Pancreas (tissue), 10 donors: ENCODE measurements around the gene PCGF2. TPM values are rescaled to one million over a fixed set of nuclear protein-coding genes. Genes with fewer than 3 reads are reported as not detected.

Source experiments
- ATAC-seq, 4 donors: fragments of 200-7000 bp; cut with Tn5 transposase; one replicate each; pipeline versions ENCODE4 v1.8.0 to v1.9.1; 2020; ENCODE audit warnings: mild to moderate bottlenecking in 4 of 4, moderate library complexity in 4 of 4
- DNase-seq, 6 donors: peaks; one replicate each; pipeline ENCODE4 v3.0.0-alpha.2; 2020
- FAIRE-seq: peaks from 2 replicates; lab custom pipeline; 2012; peaks lifted over from hg19 to GRCh38; lab: Jason Lieb, UNC
- H3K27ac ChIP-seq, 4 donors: fragments of 200-600 bp; sonication (generic); 1 replicate in 3 of 4; 2 replicates in 1 of 4; pipeline versions ENCODE4 v1.5.0 to v1.8.0; 2020
- H3K27me3 ChIP-seq, 4 donors: fragments of 200-600 bp; one replicate each; pipeline ENCODE4 v1.8.0; 2021
- H3K36me3 ChIP-seq, 3 donors: fragments of 200-600 bp; sonication (generic) in 1 of 3; one replicate each; pipeline versions ENCODE4 v1.5.0 to v1.8.0; 2020 to 2021
- H3K4me1 ChIP-seq, 3 donors: fragments of 200-600 bp; one replicate each; pipeline ENCODE4 v1.8.0; 2021
- H3K4me3 ChIP-seq, 4 donors: fragments of 200-600 bp; sonication (generic) in 2 of 4; one replicate each; pipeline versions ENCODE4 v1.5.0 to v1.8.0; 2020 to 2021
- H3K9me3 ChIP-seq, 4 donors: fragments of 200-600 bp; one replicate each; pipeline ENCODE4 v1.8.0; 2021
- WGBS, 2 donors: extraction: QIAGEN DNeasy Blood & Tissue Kit; methylation state at CpG; one replicate each; pipeline ENCODE4 v1.1.7; 2013; 5-methylcytosine and 5-hydroxymethylcytosine counted together
- intact Hi-C, 3 donors: fragments of 100-400 bp; cut with DNase I; formaldehyde crosslinking; loops; one replicate each; pipeline versions ENCODE4 v1.11.1 to v1.14.2; 2022
- polyA plus RNA-seq, 2 donors: library from polyadenylated mRNA; stranded (reverse); fragments of 200-250 nt; gene quantifications; one replicate each; pipeline ENCODE4 v1.2.3, GENCODE V29; 2013
- total RNA-seq, 6 donors: library from RNA; stranded (reverse); fragmentation: NEBNext Ultra II Directional in 4 of 6; extraction: Animal tissue kit (Norgen Biotek cat#: 25700) in 4 of 6; gene quantifications; one replicate each; pipeline versions ENCODE4 v1.2.1 to v1.2.4, GENCODE V29; 2021 to 2023
- TF ChIP-seq, protein P1 (sequence below), 4 donors: fragments of 200-600 bp; sonication (generic) in 3 of 4; IDR thresholded peaks; one replicate each; pipeline versions ENCODE4 v1.5.0 to v1.8.0; 2021; ENCODE audit warnings: antibody characterized with exemption in 4 of 4
- donor health status: healthy with polysubstance abuse.
- donor health status: DM: no; HTN: no; CAD: no; lungs with moderate emphysema.
- donor health status: DM: no; HTN: no; CAD: no.
- donor health status: control.
- donor health status: control.
- donor health status: Bipolar disorder and iron deficiency.
- donor health status: DM: yes; HTN: yes; CAD: no.
- donor health status: DM: no; HTN: no; CAD: no.
- donor health status: DM: no; HTN: no; CAD: no.
- donor health status: DM: yes; HTN: yes; CAD: no.

The PCGF2 gene
- total and polyA plus RNA-seq, 8 donors = 12.9 to 39.6 (median 22.1) TPM

GRCh38 chr17:38733282-38733981 is 14.7 kb downstream of the PCGF2 start:
- WGBS, 2 donors = 27 to 34% methylated on average over 9 of the region's 9 CpGs
- intact Hi-C loops = loop anchor here in 1 of 3 donors (5.0 kb wide), 1 partner anchor 56 kb away; no protein-coding TSS in a partner anchor
- Histone ChIP-seq H3K27me3 (no peaks in the 10 kb centered on the region), H3K27ac (peak overlapping the region; percentile 72 to 91 (median 84)), H3K4me3 (no peak overlapping the region), H3K4me1 (peaks cover 22 to 42% (median 38%) of the 10 kb centered on the region in 3 donors), H3K36me3 (peaks cover 0 to 11% (median 0%) of the 10 kb centered on the region in 3 donors), H3K9me3 (no peaks in the 10 kb centered on the region)
- FAIRE-seq (no peak), ATAC-seq (peak; percentile 27 to 57 (median 40)), DNase-seq (peak in 4 of 6 donors; percentile 74 to 85 (median 80))
- TF ChIP-seq, protein P1, sequence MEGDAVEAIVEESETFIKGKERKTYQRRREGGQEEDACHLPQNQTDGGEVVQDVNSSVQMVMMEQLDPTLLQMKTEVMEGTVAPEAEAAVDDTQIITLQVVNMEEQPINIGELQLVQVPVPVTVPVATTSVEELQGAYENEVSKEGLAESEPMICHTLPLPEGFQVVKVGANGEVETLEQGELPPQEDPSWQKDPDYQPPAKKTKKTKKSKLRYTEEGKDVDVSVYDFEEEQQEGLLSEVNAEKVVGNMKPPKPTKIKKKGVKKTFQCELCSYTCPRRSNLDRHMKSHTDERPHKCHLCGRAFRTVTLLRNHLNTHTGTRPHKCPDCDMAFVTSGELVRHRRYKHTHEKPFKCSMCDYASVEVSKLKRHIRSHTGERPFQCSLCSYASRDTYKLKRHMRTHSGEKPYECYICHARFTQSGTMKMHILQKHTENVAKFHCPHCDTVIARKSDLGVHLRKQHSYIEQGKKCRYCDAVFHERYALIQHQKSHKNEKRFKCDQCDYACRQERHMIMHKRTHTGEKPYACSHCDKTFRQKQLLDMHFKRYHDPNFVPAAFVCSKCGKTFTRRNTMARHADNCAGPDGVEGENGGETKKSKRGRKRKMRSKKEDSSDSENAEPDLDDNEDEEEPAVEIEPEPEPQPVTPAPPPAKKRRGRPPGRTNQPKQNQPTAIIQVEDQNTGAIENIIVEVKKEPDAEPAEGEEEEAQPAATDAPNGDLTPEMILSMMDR (IDR thresholded peaks at IDR 0.05) = no peak

GRCh38 chr17:38732376-38733281 is 15.5 kb downstream of the PCGF2 start:
- Histone ChIP-seq H3K9me3 (no peaks in the 10 kb centered on the region), H3K4me3 (peak overlapping the region in 2 of 4 donors; percentile 64 to 65), H3K36me3 (peaks cover 0 to 4% (median 0%) of the 10 kb centered on the region in 3 donors), H3K4me1 (peaks cover 22 to 42% (median 38%) of the 10 kb centered on the region in 3 donors), H3K27me3 (no peaks in the 10 kb centered on the region), H3K27ac (peak overlapping the region; percentile 83 to 91 (median 85))
- WGBS, 2 donors = 43 to 44% methylated on average over 7 of the region's 7 CpGs
- FAIRE-seq (no peak), DNase-seq (peak in 4 of 6 donors; percentile 78 to 89 (median 86)), ATAC-seq (peak; percentile 54 to 66 (median 62))
- intact Hi-C loops = loop anchor here in 1 of 3 donors (5.0 kb wide), 1 partner anchor 55 kb away; no protein-coding TSS in a partner anchor
- TF ChIP-seq, protein P1 (IDR thresholded peaks at IDR 0.05) = no peak

- Histone ChIP-seq H3K27me3 (no peaks in the 10 kb centered on the region), H3K9me3 (no peaks in the 10 kb centered on the region), H3K36me3 (peaks cover 0 to 4% (median 0%) of the 10 kb centered on the region in 3 donors), H3K27ac (peak overlapping the region; percentile 83 to 91 (median 85)), H3K4me1 (peaks cover 22 to 42% (median 38%) of the 10 kb centered on the region in 3 donors), H3K4me3 (peak overlapping the region in 3 of 4 donors; percentile 64 to 73 (median 65))
- TF ChIP-seq, protein P1 (IDR thresholded peaks at IDR 0.05) = no peak
- intact Hi-C loops = loop anchor here in 1 of 3 donors (5.0 kb wide), 1 partner anchor 54 kb away; no protein-coding TSS in a partner anchor
- DNase-seq (peak in 3 of 6 donors; percentile 38 to 62 (median 45)), FAIRE-seq (no peak), ATAC-seq (no peak)
- WGBS, 2 donors = 27 to 48% methylated on average over 8 of the region's 8 CpGs
Measured at GRCh38 chr17:38731526-38732294, 16.4 kb downstream of the PCGF2 start.
